ENCODE results near the gene SNX12.

DNA sequence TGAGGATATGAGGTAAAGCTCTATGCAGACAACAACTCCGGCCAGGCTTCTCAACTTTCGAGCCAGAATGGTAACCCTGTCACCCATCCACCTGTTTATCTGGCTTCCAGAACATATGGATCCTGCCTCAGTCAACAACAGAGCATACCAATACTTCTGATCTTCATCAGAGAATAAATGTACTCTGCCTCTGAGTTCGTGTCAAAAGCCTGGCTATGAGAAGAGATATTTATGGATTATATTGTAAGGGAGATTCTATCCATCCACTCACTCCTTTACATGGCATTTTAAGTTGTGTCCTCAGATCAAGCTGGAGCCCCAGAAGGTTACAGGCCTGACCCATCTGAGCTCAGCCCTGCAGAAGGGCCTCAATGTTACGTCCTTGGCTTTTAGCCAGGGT, 17.8 kb upstream of the SNX12 start:
- TF ChIP-seq, protein P1, sequence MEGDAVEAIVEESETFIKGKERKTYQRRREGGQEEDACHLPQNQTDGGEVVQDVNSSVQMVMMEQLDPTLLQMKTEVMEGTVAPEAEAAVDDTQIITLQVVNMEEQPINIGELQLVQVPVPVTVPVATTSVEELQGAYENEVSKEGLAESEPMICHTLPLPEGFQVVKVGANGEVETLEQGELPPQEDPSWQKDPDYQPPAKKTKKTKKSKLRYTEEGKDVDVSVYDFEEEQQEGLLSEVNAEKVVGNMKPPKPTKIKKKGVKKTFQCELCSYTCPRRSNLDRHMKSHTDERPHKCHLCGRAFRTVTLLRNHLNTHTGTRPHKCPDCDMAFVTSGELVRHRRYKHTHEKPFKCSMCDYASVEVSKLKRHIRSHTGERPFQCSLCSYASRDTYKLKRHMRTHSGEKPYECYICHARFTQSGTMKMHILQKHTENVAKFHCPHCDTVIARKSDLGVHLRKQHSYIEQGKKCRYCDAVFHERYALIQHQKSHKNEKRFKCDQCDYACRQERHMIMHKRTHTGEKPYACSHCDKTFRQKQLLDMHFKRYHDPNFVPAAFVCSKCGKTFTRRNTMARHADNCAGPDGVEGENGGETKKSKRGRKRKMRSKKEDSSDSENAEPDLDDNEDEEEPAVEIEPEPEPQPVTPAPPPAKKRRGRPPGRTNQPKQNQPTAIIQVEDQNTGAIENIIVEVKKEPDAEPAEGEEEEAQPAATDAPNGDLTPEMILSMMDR (IDR thresholded peaks at IDR 0.05): no peak
- no peak for TF ChIP-seq POLR2A (IDR thresholded peaks at IDR 0.05)

All from thyroid gland (tissue), 4 donors.